ENCODE measurements around the gene FABP6. TPM values are rescaled to one million over a fixed set of nuclear protein-coding genes. Genes with fewer than 3 reads are reported as not detected.

FABP6 gene, protein sequence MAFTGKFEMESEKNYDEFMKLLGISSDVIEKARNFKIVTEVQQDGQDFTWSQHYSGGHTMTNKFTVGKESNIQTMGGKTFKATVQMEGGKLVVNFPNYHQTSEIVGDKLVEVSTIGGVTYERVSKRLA
- 0.31 TPM in 1 of 2 replicates, not detected in the other for total RNA-seq

DNA sequence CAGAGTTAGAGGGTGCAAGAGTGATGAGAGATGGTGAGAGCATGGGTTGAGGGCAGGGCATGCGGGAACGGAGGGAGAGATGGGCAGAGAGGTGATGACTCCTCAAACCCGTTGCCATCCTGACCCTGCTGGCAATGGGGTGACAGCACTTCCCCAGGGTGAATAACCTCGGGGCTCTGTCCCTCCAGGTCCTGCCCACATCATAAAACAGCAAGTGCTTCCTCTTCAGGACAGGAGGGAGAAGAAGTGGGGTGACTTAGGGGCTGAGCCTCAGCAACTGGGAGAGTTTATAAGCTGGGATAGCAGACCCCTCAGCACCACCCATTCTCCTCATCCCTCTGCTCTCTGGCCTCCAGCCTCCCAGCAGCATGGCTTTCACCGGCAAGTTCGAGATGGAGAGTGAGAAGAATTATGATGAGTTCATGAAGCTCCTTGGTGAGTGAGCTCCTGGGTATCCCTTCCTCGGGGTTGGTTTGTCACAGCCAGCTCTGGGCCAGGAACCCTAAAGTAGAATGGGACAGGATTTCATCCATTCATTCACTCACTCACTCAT is at the start of gene FABP6:
Gene FABP6, plus strand, starts transcription at position 317 of the 553 bp plus-strand sequence. Its CDS starts 52 bp downstream, at position 369.

Other genes with a start within 250 kb of the FABP6 start
- 32.6 and 42.9 TPM in 2 replicates for gene TTC1, start 220.4 kb upstream of the FABP6 start, total RNA-seq
- gene PWWP2A, start 110.1 kb upstream of the FABP6 start, total RNA-seq = 13.6 and 15.0 TPM in 2 replicates
- gene CCNJL, start 83.1 kb downstream of the FABP6 start, total RNA-seq = 2.4 and 4.8 TPM in 2 replicates
- gene C1QTNF2, start 141.1 kb downstream of the FABP6 start, total RNA-seq = not detected in 2 replicates
- gene FAM200C, start 170.5 kb downstream of the FABP6 start, total RNA-seq = 0.86 and 1.6 TPM in 2 replicates
- 24.6 and 30.7 TPM in 2 replicates for gene SLU7, start 189.6 kb downstream of the FABP6 start, total RNA-seq
- 205 and 450 TPM in 2 replicates for gene PTTG1, start 192.3 kb downstream of the FABP6 start, total RNA-seq

Data from hair follicular keratinocyte (primary cell).